ENCODE data around the gene SSH2.

GRCh38 chr17:29855686-29856085 is 74.3 kb downstream of the SSH2 start:
- TF ChIP-seq CTCF (IDR thresholded peaks at IDR 0.05) = no peak
- no peak for TF ChIP-seq EZH2phosphoT487 (IDR thresholded peaks at IDR 0.05)

Data from neural progenitor cell (in vitro differentiated cells).